Activated CD8-positive, alpha-beta memory T cell treated with anti-CD3 and anti-CD28 coated beads, Interleukin-2, amount 10 ng/mL, durations not matched to agents 7 days and 5 days (primary cell): ENCODE results near the gene NANOG. TPM values are rescaled to one million over a fixed set of nuclear protein-coding genes. Genes with fewer than 3 reads are reported as not detected.
A peak's percentile ranks its signal among the peaks of the same experiment; 100 is the strongest.
"Not testable (repeated sequence)": the region's sequence is repeated elsewhere in the genome, so short reads cannot be mapped to it uniquely, and the experiment has no call there.

Experiments used
- ATAC-seq: fragments of 150-1000 bp; cut with Tn5 transposase; one replicate; pipeline ENCODE4 v1.10.0; 2021; ENCODE audit warnings: moderate library complexity
- CTCF ChIA-PET: fragments of 350-600 bp; sonication (Branson Sonifier 250); formaldehyde crosslinking; loops from one replicate; lab custom pipeline; 2021; ENCODE audit warnings: antibody characterized with exemption; lab: Charles Lee
- DNase-seq: peaks from one replicate; pipeline ENCODE4 v3.0.0-alpha.2; 2020
- H3K27ac Mint-ChIP-seq: one replicate; pipeline ENCODE4 v1.8.0; 2021; ENCODE audit warnings: mild to moderate bottlenecking, mixed read lengths
- H3K27me3 Mint-ChIP-seq: one replicate; pipeline ENCODE4 v1.8.0; 2021; ENCODE audit warnings: mixed read lengths
- H3K36me3 Mint-ChIP-seq: one replicate; pipeline ENCODE4 v1.8.0; 2021; ENCODE audit warnings: mild to moderate bottlenecking, mixed read lengths
- H3K4me1 Mint-ChIP-seq: one replicate; pipeline ENCODE4 v1.8.0; 2021; ENCODE audit warnings: mixed read lengths
- H3K4me3 Mint-ChIP-seq: one replicate; pipeline ENCODE4 v1.8.0; 2021; ENCODE audit warnings: mild to moderate bottlenecking, moderate library complexity, mixed read lengths
- H3K9me3 Mint-ChIP-seq: one replicate; pipeline ENCODE4 v1.8.0; 2022; ENCODE audit warnings: low read depth, mixed read lengths
- total RNA-seq, 2 experiments: library from RNA; stranded (reverse); gene quantifications; one replicate each; pipeline ENCODE4 v1.2.3, GENCODE V29; 2021

The NANOG gene
- total RNA-seq, 2 experiments from 2014 or later: not detected

DNA sequence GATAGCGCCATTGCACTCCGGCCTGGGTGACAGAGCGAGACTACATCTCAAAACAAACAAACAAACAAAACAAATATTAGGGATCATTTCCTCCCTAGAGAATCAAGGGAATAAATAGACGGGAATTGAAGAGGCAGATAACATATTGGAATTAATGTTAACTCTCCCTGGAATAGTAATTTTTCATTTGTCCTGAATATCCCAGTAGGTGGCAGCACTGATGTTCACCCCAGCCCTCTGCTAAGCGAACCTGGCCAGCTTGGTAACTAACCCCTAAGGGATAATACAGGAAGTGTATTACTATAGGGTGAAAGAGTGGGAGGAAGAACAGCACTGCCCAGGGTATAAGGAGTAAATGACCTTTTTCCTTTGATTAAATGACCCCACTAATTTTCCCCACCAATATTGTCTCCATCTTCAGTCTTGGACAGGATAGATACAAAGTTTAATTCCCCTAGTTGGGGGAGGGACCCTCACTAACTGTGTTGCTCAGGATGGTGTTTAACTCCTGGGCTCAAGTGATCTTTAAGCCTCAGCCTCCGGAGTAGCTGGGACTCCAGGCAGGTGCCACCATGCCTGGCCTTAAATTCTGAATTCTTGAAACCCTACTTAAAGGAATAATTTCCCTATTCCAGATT lies 43.0 kb downstream of the NANOG start:
- ATAC-seq (peak; percentile 82), DNase-seq (peak; percentile 51)
- peaks cover 2% of the 10 kb centered on the region for H3K4me1 Mint-ChIP-seq
- no peaks in the 10 kb centered on the region for H3K9me3 Mint-ChIP-seq
- CTCF ChIA-PET: interaction anchor here (1.0 to 1.9 kb wide), 5 partner anchors 9 to 247 kb away, joined by 3 to 6 read pairs (median 4); no protein-coding TSS in a partner anchor
- no peak overlapping the region for H3K4me3 Mint-ChIP-seq
- H3K27me3 Mint-ChIP-seq: peaks cover 4% of the 10 kb centered on the region
- H3K36me3 Mint-ChIP-seq: no peaks in the 10 kb centered on the region
- no peak overlapping the region for H3K27ac Mint-ChIP-seq

DNA sequence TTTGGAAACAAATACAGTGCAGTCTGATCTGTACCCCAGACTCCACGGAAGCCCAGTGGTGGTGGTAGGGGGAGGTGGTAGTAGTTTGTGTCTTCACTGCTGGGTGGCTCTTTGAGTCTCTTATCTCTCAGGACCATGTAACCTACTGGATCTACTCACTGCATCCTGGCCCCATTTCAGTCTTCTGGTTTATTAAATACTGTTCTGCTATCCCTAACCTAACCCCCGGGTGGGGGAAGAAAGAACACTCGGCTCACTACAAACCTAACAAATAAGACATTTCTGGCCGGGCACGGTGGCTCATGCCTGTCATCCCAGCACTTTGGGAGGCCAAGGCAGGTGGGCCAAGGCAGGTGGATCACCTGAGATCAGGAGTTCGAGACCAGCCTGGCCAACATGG lies 44.0 kb downstream of the NANOG start:
- H3K4me1 Mint-ChIP-seq, ATAC-seq, H3K9me3 Mint-ChIP-seq, H3K27ac Mint-ChIP-seq, H3K27me3 Mint-ChIP-seq, H3K4me3 Mint-ChIP-seq, H3K36me3 Mint-ChIP-seq, DNase-seq: not testable (repeated sequence)
- CTCF ChIA-PET: interaction anchor here (1.5 kb wide), 1 partner anchor 246 kb away, joined by 4 read pairs; no protein-coding TSS in a partner anchor

DNA sequence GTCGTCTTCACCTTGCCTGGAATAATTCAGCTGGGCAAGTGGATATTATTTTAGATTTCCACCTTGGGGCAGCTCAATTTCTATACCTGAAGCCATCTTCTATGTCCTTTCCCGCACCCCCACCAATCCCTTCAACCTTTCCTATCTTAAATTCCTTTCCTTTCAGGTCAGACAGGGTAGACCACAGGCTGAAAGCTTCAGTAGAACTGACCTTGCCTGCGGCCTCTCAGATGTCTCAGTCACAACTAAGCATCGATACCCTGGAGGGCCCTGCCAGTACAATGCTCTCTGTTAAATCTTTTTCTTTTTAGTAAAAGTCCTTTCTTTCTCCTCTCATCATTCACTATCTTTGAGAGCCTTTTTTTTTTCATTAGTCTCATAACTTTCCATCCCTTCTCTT lies 44.6 kb downstream of the NANOG start:
- CTCF ChIA-PET: no interaction called here
- no peaks in the 10 kb centered on the region for H3K9me3 Mint-ChIP-seq
- H3K4me3 Mint-ChIP-seq: no peak overlapping the region
- H3K27ac Mint-ChIP-seq: no peak overlapping the region
- peaks cover 4% of the 10 kb centered on the region for H3K27me3 Mint-ChIP-seq
- no peak for ATAC-seq
- no peak for DNase-seq
- H3K36me3 Mint-ChIP-seq: no peaks in the 10 kb centered on the region
- peaks cover 2% of the 10 kb centered on the region for H3K4me1 Mint-ChIP-seq

DNA sequence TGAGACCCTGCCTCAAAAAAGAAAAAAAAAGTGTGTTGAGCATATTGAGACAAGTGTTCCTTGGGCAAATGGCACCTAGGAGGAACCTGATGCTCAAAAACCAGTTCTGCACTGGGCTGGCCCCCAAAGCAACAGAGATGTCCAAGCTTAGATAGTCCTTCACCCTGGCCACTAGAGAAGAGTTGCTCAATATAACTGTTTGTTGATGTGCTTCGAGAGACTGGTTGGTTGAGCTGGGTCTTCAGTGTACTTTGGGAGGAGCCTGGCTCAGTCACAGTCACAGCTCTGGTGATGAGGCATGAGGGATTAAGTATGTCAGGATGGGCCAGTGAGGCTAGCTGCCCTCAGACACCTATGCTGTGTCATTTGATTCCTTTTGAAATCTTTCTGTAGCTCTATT lies 45.5 kb downstream of the NANOG start:
- Mint-ChIP-seq H3K4me1 (peaks cover 2% of the 10 kb centered on the region), H3K36me3 (no peaks in the 10 kb centered on the region), H3K9me3 (no peaks in the 10 kb centered on the region), H3K27me3 (peaks cover 4% of the 10 kb centered on the region), H3K4me3 (no peak overlapping the region), H3K27ac (no peak overlapping the region)
- no peak for ATAC-seq
- CTCF ChIA-PET: interaction anchor here (0.7 kb wide), 1 partner anchor 199 kb away, joined by 4 read pairs; no protein-coding TSS in a partner anchor
- no peak for DNase-seq

DNA sequence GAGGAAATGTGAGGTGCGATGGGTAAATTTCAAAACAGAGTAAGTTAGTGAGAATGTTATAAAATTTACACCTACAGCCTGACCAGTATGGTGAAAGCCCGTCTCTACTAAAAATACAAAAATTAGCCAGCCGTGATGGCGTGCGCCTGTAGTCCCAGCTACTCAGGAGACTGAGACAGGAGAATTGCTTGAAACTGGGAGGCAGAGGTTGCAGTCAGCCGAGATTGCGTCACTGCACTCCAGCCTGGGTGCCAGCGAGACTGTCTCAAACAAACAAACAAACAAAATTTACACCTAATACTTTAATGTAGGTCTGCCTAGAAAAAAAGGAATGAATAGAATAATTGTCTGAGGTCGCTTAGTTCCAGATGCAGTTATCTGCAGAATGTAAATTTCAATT lies 45.9 kb downstream of the NANOG start:
- H3K36me3 Mint-ChIP-seq: no peaks in the 10 kb centered on the region
- no peak overlapping the region for H3K27ac Mint-ChIP-seq

DNA sequence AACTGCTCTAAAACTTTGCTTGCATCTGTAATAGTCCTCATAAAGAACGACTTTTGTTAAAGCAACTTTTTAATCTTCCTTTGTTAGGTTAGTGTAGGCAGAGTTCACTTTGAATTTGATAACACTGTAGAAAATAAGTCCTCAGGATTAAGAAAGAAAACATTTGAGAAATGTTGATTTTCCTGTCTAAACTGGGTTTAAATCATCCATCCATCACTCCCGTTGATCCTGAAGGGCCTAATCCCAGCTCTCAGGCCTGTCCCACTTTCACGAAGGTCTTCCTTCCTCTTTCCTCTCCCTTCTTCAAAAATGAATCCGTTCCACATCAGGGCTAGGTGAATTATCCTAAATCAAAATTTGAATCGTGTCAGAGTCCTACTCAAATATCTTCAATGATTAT lies 46.6 kb downstream of the NANOG start:
- no peak overlapping the region for H3K27ac Mint-ChIP-seq
- H3K4me3 Mint-ChIP-seq: no peak overlapping the region
- CTCF ChIA-PET: no interaction called here
- H3K36me3 Mint-ChIP-seq: no peaks in the 10 kb centered on the region
- peaks cover 4% of the 10 kb centered on the region for H3K27me3 Mint-ChIP-seq
- ATAC-seq (no peak), DNase-seq (no peak)
- H3K9me3 Mint-ChIP-seq: no peaks in the 10 kb centered on the region
- peaks cover 2% of the 10 kb centered on the region for H3K4me1 Mint-ChIP-seq

More for the DNA sequence above, 45.9 kb downstream of the NANOG start:
- DNase-seq (no peak), ATAC-seq (no peak)
- Mint-ChIP-seq H3K4me1 (peaks cover 2% of the 10 kb centered on the region), H3K9me3 (no peaks in the 10 kb centered on the region), H3K4me3 (no peak overlapping the region), H3K27me3 (peaks cover 4% of the 10 kb centered on the region)
- CTCF ChIA-PET: interaction anchor here (0.7 kb wide), 1 partner anchor 198 kb away, joined by 4 read pairs; no protein-coding TSS in a partner anchor

DNA sequence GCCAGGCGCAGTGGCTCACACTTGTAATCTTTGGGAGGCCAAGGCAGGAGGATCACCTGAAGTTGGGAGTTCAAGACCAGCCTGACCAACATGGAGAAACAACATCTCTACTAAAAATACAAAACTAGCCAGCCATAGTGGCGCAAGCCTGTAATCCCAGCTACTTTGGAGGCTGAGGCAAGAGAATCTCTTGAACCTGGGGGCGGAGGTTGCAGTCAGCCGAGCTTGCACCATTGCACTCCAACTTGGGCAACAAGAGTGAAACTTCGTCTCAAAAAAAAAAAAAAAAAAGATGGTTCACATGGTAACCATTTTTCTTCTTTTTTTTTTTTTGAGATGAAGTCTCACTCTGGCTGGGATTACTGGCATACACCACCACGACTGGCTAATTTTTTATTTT lies 48.2 kb downstream of the NANOG start:
- ATAC-seq: no peak
- Mint-ChIP-seq H3K27ac (no peak overlapping the region), H3K27me3 (peaks cover 9% of the 10 kb centered on the region), H3K9me3 (no peaks in the 10 kb centered on the region), H3K4me1 (no peaks in the 10 kb centered on the region), H3K4me3 (no peak overlapping the region), H3K36me3 (no peaks in the 10 kb centered on the region)
- CTCF ChIA-PET: no interaction called here
- no peak for DNase-seq

DNA sequence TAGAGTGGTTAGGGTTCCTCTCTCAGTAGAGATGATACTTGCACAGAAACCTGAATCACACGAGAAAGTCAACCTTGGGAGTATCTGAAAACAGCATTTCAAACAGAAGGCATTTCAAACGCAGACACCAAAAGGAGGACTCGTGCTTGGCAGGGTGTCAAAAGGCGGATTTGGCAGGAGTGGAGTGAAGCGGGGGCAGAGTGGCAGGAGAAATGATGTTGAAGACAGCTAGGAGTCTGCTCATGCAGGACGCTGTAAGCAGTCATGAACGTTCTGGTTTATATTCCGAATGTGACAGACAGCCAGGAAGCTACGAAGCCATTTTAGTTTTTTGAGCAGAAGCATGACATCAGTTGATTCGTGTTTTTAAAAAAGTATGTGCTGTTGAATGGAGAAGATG lies 50.0 kb downstream of the NANOG start:
- H3K9me3 Mint-ChIP-seq, CTCF ChIA-PET, ATAC-seq: not testable (repeated sequence)

DNA sequence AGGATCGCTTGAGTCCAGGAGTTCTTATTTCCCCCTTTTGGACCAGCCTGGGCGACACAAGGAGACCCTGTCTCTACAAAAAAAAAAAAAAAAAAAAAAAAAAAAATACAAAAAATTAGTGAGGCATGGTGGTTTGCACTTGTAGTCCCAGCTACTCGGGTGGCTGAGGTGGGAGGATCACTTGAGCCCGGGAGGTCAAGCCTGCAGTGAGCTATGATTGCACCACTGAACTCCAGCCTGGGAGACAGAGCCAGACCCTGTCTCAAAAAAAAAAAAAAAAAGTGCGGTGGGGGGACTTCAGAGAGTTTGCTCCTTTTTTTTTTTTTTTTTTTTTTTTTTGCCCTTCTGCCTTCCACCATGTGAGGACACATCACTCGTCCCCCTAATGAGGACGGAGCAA lies 50.6 kb downstream of the NANOG start:
- H3K4me1 Mint-ChIP-seq: not testable (repeated sequence)

More for the DNA sequence above, 50.0 kb downstream of the NANOG start:
- H3K4me3 Mint-ChIP-seq, DNase-seq, H3K27ac Mint-ChIP-seq, H3K27me3 Mint-ChIP-seq, H3K36me3 Mint-ChIP-seq, H3K4me1 Mint-ChIP-seq: not testable (repeated sequence)

DNA sequence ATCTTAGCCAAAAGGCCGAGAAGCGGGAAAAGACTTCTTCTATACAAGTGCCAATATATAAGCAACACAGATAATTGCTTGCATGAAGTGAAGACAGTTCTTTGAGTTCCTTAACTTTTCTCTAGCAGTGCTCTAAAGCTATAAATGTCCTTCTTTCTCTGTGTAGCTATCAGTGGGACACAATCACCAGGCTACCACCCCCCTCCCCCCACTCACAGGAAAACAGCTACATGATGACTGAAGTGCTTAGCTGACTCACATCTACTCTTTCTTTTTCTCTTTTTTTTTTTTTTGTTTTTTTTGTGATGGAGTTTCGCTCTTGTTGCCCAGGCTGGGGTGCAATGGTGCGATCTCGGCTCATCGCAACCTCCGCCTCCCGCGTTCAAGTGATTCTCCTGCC lies 53.2 kb downstream of the NANOG start:
- CTCF ChIA-PET, H3K9me3 Mint-ChIP-seq: not testable (repeated sequence)

More for the DNA sequence above, 50.6 kb downstream of the NANOG start:
- H3K27ac Mint-ChIP-seq, H3K36me3 Mint-ChIP-seq, H3K4me3 Mint-ChIP-seq, DNase-seq, ATAC-seq, H3K27me3 Mint-ChIP-seq, H3K9me3 Mint-ChIP-seq: not testable (repeated sequence)
- CTCF ChIA-PET: interaction anchor here (0.7 kb wide), 1 partner anchor 172 kb away, joined by 5 read pairs; no protein-coding TSS in a partner anchor

DNA sequence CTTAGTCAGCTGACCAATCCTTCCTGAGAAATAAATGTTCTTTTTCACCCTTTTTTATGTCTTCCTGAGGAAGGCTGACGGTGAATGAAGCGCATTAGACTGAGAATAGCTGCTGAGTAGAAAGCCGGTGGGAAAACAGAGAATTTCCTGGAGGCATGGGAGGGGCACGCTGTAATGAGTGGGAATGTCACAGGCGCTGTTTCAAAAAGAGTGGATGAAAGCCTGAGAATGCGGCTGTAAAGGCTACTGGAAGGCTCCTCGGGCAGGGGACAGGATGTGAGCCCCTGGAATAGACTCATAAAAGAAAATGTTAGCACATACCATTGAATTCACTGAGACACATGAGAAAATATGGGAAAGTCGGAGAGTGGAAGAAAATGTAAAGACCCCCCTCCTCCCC lies 53.9 kb downstream of the NANOG start:
- peak overlapping the region; percentile 38 for H3K4me3 Mint-ChIP-seq
- H3K9me3 Mint-ChIP-seq, H3K36me3 Mint-ChIP-seq, H3K4me1 Mint-ChIP-seq, CTCF ChIA-PET, DNase-seq: not testable (repeated sequence)
- H3K27ac Mint-ChIP-seq: peak overlapping the region; percentile 52
- peak; percentile 62 for ATAC-seq
- peaks cover 15% of the 10 kb centered on the region for H3K27me3 Mint-ChIP-seq

More for the DNA sequence above, 53.2 kb downstream of the NANOG start:
- not testable (repeated sequence) for H3K27ac Mint-ChIP-seq, H3K36me3 Mint-ChIP-seq, DNase-seq, H3K4me1 Mint-ChIP-seq, ATAC-seq, H3K4me3 Mint-ChIP-seq
- H3K27me3 Mint-ChIP-seq: peaks cover 12% of the 10 kb centered on the region

DNA sequence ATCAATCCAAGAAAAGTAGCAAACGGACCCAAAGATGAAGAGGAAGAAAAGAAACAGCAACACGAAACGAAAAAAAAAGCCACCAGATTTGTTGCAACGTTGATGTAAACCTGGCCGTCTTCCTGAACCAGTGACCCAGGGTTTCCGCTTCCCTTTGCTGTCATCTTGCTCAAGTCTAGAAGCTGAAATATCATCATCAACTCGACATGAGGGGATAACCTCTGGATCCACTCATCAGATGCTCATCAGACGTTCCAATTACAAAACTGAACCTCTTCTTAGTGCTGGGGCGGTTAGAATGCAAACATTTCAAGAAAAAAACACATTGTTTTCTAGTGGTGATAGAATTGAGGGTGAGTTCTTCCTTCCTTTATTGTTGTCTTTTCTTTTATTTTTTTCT lies 54.4 kb downstream of the NANOG start:
- CTCF ChIA-PET: interaction anchor here (1.4 kb wide), 1 partner anchor 12 kb away, joined by 5 read pairs; no protein-coding TSS in a partner anchor
- H3K9me3 Mint-ChIP-seq, H3K36me3 Mint-ChIP-seq, H3K4me3 Mint-ChIP-seq, DNase-seq, H3K4me1 Mint-ChIP-seq: not testable (repeated sequence)
- Mint-ChIP-seq H3K27me3 (peaks cover 15% of the 10 kb centered on the region), H3K27ac (peak overlapping the region; percentile 54)
- peak; percentile 83 for ATAC-seq

DNA sequence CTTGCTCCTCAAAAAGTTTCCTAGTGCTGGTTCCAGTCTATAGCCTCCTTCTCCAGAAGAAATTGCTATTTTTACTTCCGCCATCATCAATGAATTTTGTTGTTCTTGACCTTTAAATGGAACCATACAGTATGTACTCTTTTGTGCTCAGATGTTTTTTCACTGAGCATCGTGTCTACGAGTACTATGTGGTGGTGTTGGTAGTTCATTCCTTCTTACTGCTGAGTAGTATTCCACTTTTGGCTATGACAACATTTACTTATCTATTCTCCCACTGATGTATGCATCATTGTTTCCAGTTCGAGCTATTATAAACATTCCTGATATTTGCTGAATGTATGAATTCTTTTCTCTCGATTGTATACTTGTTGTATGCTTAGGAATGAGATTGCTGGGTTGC lies 54.9 kb downstream of the NANOG start:
- no peak for DNase-seq
- Mint-ChIP-seq H3K4me1 (peaks cover 6% of the 10 kb centered on the region), H3K27me3 (peaks cover 15% of the 10 kb centered on the region), H3K4me3 (no peak overlapping the region), H3K9me3 (no peaks in the 10 kb centered on the region), H3K27ac (no peak overlapping the region), H3K36me3 (no peaks in the 10 kb centered on the region)
- no peak for ATAC-seq
- CTCF ChIA-PET: interaction anchor here (0.9 to 1.4 kb wide), 2 partner anchors 12 to 116 kb away, joined by 3 to 5 read pairs; no protein-coding TSS in a partner anchor
